ENCODE results near the gene CAMK2G.

- TF ChIP-seq CTCF (IDR thresholded peaks at IDR 0.05) (no peak), POLR2AphosphoS5 (IDR thresholded peaks at IDR 0.05) (no peak), POLR2A (IDR thresholded peaks at IDR 0.05) (no peak)
Measured at GRCh38 chr10:73814276-73814895, 60.0 kb downstream of the CAMK2G start.
